Testis (tissue), 2 donors: Measurements from ENCODE around the gene DYNLRB2.

ENCODE experiments used
- POLR2A ChIP-seq: fragments of 450-650 bp; IDR thresholded peaks from one replicate; pipeline ENCODE4 v1.6.1; 2017; ENCODE audit warnings: antibody characterized with exemption, mild to moderate bottlenecking, moderate library complexity
- TF ChIP-seq, protein P1 (sequence below), 3 experiments: fragments of 450-650 bp in 2 of 3; fragments of 200-600 bp in 1 of 3; sonication (generic) in 1 of 3; IDR thresholded peaks; one replicate each; pipeline ENCODE4 v1.5.1; 2016 to 2019; ENCODE audit warnings: antibody characterized with exemption in 3 of 3, mild to moderate bottlenecking in 2 of 3, moderate library complexity in 1 of 3

DNA sequence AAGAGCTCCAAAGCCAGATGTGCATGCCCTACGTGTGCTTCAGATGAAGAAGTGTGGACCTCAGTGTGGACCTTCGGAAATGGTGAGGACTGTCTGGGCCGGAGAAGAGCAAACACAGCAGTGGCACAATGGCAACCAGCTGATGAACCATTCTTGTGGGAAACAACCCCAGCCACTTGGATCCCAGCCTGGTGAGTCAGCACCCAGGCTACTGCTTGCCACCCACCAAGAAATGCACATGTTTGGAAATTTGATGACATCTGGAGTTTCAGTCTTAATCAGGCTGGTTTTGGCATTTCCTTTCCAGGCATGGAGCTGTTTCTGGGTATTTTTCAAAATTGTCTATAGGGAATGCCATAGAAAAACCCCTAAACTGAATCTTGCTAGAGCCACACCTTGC is 42.7 kb downstream of the DYNLRB2 start:
- TF ChIP-seq, protein P1, sequence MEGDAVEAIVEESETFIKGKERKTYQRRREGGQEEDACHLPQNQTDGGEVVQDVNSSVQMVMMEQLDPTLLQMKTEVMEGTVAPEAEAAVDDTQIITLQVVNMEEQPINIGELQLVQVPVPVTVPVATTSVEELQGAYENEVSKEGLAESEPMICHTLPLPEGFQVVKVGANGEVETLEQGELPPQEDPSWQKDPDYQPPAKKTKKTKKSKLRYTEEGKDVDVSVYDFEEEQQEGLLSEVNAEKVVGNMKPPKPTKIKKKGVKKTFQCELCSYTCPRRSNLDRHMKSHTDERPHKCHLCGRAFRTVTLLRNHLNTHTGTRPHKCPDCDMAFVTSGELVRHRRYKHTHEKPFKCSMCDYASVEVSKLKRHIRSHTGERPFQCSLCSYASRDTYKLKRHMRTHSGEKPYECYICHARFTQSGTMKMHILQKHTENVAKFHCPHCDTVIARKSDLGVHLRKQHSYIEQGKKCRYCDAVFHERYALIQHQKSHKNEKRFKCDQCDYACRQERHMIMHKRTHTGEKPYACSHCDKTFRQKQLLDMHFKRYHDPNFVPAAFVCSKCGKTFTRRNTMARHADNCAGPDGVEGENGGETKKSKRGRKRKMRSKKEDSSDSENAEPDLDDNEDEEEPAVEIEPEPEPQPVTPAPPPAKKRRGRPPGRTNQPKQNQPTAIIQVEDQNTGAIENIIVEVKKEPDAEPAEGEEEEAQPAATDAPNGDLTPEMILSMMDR (IDR thresholded peaks at IDR 0.05) = no peak
- TF ChIP-seq POLR2A = no peak
